HepG2 (cell line): Measurements from ENCODE around the gene FAM228B. TPM values are rescaled to one million over a fixed set of nuclear protein-coding genes. Genes with fewer than 3 reads are reported as not detected.

Source experiments
- ARHGAP35 ChIP-seq: sonication (generic); formaldehyde crosslinking; IDR thresholded peaks from 2 replicates; pipeline ENCODE4 v1.9.0; 2022; ENCODE audit warnings: mild to moderate bottlenecking, inconsistent platforms, moderate library complexity, missing genetic modification reagents, borderline replicate concordance
- ATF4 ChIP-seq, 2 experiments: fragments of 450-650 bp in 1 of 2; sonication (generic) in 1 of 2; formaldehyde crosslinking; IDR thresholded peaks; 2 replicates each; pipeline versions ENCODE4 v1.5.0 to v1.8.0; 2020 to 2022; ENCODE audit warnings: mild to moderate bottlenecking in 1 of 2, missing genetic modification reagents in 1 of 2
- CSRNP2 ChIP-seq: sonication (generic); formaldehyde crosslinking; conservative IDR thresholded peaks from 2 replicates; pipeline ENCODE4 v1.8.0; 2022; ENCODE audit warnings: low read depth, missing genetic modification reagents
- DMAP1 ChIP-seq: IDR thresholded peaks from 2 replicates; pipeline ENCODE4 v1.6.1; 2016
- FOXA1 ChIP-seq, 2 experiments: fragments of 450-650 bp in 1 of 2; sonication (generic) in 1 of 2; formaldehyde crosslinking in 1 of 2; IDR thresholded peaks; 2 replicates each; pipeline versions ENCODE4 v1.4.0 to v1.6.1; 2016 to 2020; ENCODE audit warnings: missing genetic modification reagents in 1 of 2
- GATAD2A ChIP-seq: IDR thresholded peaks from 2 replicates; pipeline ENCODE4 v1.6.1; 2016
- ISL2 ChIP-seq: sonication (generic); formaldehyde crosslinking; IDR thresholded peaks from 2 replicates; pipeline ENCODE4 v1.5.0; 2020; ENCODE audit warnings: missing genetic modification reagents
- KDM2A ChIP-seq: sonication (generic); formaldehyde crosslinking; IDR thresholded peaks from 2 replicates; pipeline ENCODE4 v1.4.0; 2020; ENCODE audit warnings: low read depth, missing genetic modification reagents, borderline replicate concordance
- KLF9 ChIP-seq: IDR thresholded peaks from 2 replicates; pipeline ENCODE4 v1.6.1; 2016; ENCODE audit warnings: low read depth
- MYC ChIP-seq: sonication (generic); formaldehyde crosslinking; IDR thresholded peaks from 2 replicates; pipeline ENCODE4 v1.9.0; 2021; ENCODE audit warnings: missing genetic modification reagents, borderline replicate concordance
- SPEN ChIP-seq: sonication (generic); formaldehyde crosslinking; IDR thresholded peaks from 2 replicates; pipeline ENCODE4 v1.5.1; 2020; ENCODE audit warnings: low read depth, mild to moderate bottlenecking, missing genetic modification reagents
- TFDP1 ChIP-seq: IDR thresholded peaks from 2 replicates; pipeline ENCODE4 v1.6.1; 2016; ENCODE audit warnings: missing compliant biosample characterization, missing genetic modification reagents, borderline replicate concordance
- TIGD3 ChIP-seq: sonication (generic); formaldehyde crosslinking; IDR thresholded peaks from 2 replicates; pipeline ENCODE4 v1.5.1; 2020; ENCODE audit warnings: mild to moderate bottlenecking, missing genetic modification reagents, borderline replicate concordance
- ZBED4 ChIP-seq: sonication (generic); formaldehyde crosslinking; IDR thresholded peaks from 2 replicates; pipeline ENCODE4 v1.4.0; 2020; ENCODE audit warnings: missing genetic modification reagents, borderline replicate concordance
- ZNF101 ChIP-seq: sonication (generic); formaldehyde crosslinking; IDR thresholded peaks from 2 replicates; pipeline ENCODE4 v1.4.0; 2020; ENCODE audit warnings: mild to moderate bottlenecking, low read depth, missing genetic modification reagents, borderline replicate concordance
- ZNF256 ChIP-seq: sonication (generic); formaldehyde crosslinking; conservative IDR thresholded peaks from 2 replicates; pipeline ENCODE4 v1.4.0; 2020; ENCODE audit warnings: missing genetic modification reagents
- ZNF264 ChIP-seq: sonication (generic); formaldehyde crosslinking; IDR thresholded peaks from 2 replicates; pipeline ENCODE4 v1.4.0; 2020; ENCODE audit warnings: missing genetic modification reagents
- ZNF644 ChIP-seq: IDR thresholded peaks from 2 replicates; pipeline ENCODE4 v1.6.1; 2016; ENCODE audit warnings: low read depth
- ZNF841 ChIP-seq: sonication (generic); formaldehyde crosslinking; IDR thresholded peaks from 2 replicates; pipeline ENCODE4 v1.8.1; 2023; ENCODE audit warnings: missing genetic modification reagents, borderline replicate concordance
- polyA plus RNA-seq, 8 experiments: library from polyadenylated mRNA; depleted of rRNA in 3 of 8; stranded (reverse) in 7 of 8; unstranded in 1 of 8; fragments of >200 nt; fragmentation: Illumina TruSeq in 4 of 8; extraction: Trizol in 4 of 8; gene quantifications; 2 replicates each; pipeline versions ENCODE4 v1.2.1 to v1.2.3, GENCODE V29; 2011 to 2016; ENCODE audit warnings: low read depth in 4 of 8, missing spikeins in 1 of 8, mixed read lengths in 1 of 8; ENCODE audit not compliant: insufficient read depth in 1 of 8
- total RNA-seq, 5 experiments: library from RNA; depleted of rRNA; stranded (reverse); fragments of >200 nt; fragmentation: Illumina TruSeq; extraction: Trizol; gene quantifications; 2 replicates each; pipeline ENCODE4 v1.2.3, GENCODE V29; 2016; ENCODE audit warnings: low read depth in 1 of 5

The FAM228B gene
- total and polyA plus RNA-seq, 2 of the 13 experiments (the other 11 are each of a cell fraction or from before 2014, with no cell fraction given): 0.79 to 1.1 TPM

GRCh38 chr2:24182507-24182906 is 59.2 kb downstream of the FAM228B start (continued):
- TF ChIP-seq CSRNP2 (CRISPR knock-in tag): no peak
- TF ChIP-seq ATF4 (CRISPR knock-in tag; IDR thresholded peaks at IDR 0.05): peak; percentile 63 to 98; a peak in 2 of 4 replicates
- TF ChIP-seq ISL2 (CRISPR knock-in tag): no peak
- TF ChIP-seq ZNF101: no peak
- TF ChIP-seq ZNF256: no peak
- TF ChIP-seq DMAP1 (CRISPR knock-in tag): 0 out of 2 replicates have a peak, but pooled peaks have one; percentile 33
- TF ChIP-seq FOXA1 (IDR thresholded peaks at IDR 0.05): no peak
- peak; percentile 43; the same call in 1 of the 2 replicates for TF ChIP-seq FOXA1 (CRISPR knock-in tag; IDR thresholded peaks at IDR 0.05)
- TF ChIP-seq ZNF264 (CRISPR knock-in tag): no peak
- TF ChIP-seq ZNF644 (CRISPR knock-in tag): peak; percentile 61
- TF ChIP-seq TFDP1 (CRISPR knock-in tag): no peak
- TF ChIP-seq ARHGAP35 (CRISPR knock-in tag): no peak
- no peak for TF ChIP-seq ZNF841 (CRISPR knock-in tag)
- TF ChIP-seq TIGD3 (CRISPR knock-in tag): no peak
- TF ChIP-seq ZBED4: no peak
- no peak for TF ChIP-seq KLF9
- peak; percentile 49; the same call in 1 of the 2 replicates for TF ChIP-seq GATAD2A (CRISPR knock-in tag)
- TF ChIP-seq KDM2A (CRISPR knock-in tag): peak; percentile 26; the same call in 1 of the 2 replicates
- TF ChIP-seq MYC: no peak
- no peak for TF ChIP-seq SPEN (CRISPR knock-in tag)
